Measurements from ENCODE around the gene SP8. TPM values are rescaled to one million over a fixed set of nuclear protein-coding genes. Genes with fewer than 3 reads are reported as not detected.

SP8 gene
- total and polyA plus RNA-seq, 2 experiments from 2014 or later, result not detected

GRCh38 chr7:20831956-20832355 is 45.3 kb upstream of the SP8 start:
- Histone ChIP-seq H3K27ac (no peak overlapping the region), H2AFZ (no peak overlapping the region), H3K36me3 (ENCODE audit: low read depth) (no peaks in the 10 kb centered on the region), H3K9ac (no peak overlapping the region), H3K4me2 (ENCODE audit: unreplicated experiment) (no peak overlapping the region), H3K4me1 (ENCODE audit: insufficient read depth) (no peaks in the 10 kb centered on the region), H3F3A (ENCODE audit: insufficient read depth) (no peaks in the 10 kb centered on the region), H4K20me1 (ENCODE audit: insufficient read depth) (no peaks in the 10 kb centered on the region), H3K9me3 (ENCODE audit: low read depth) (no peaks in the 10 kb centered on the region), H3K4me3 (no peak overlapping the region), H3K79me2 (ENCODE audit: insufficient read depth) (no peaks in the 10 kb centered on the region), H3K27me3 (replicated peaks; ENCODE audit: insufficient read depth) (no peaks in the 10 kb centered on the region), H3K9me2 (ENCODE audit: insufficient read depth) (no peaks in the 10 kb centered on the region)
- TF ChIP-seq EZH2 (IDR thresholded peaks at IDR 0.05; ENCODE audit: insufficient read depth, poor library complexity, severe bottlenecking) (no peak), EZH2phosphoT487 (IDR thresholded peaks at IDR 0.05; ENCODE audit: insufficient read depth, low read depth) (no peak)
- in situ Hi-C loops (cut with MboI), result no loop called here
- no peak for DNase-seq

- H3K4me2 ChIP-seq (ENCODE audit: unreplicated experiment), result no peak overlapping the region
- no peaks in the 10 kb centered on the region for H3K9me3 ChIP-seq (ENCODE audit: low read depth)
- no peak overlapping the region for H2AFZ ChIP-seq
- DNase-seq, result no peak
- no peak overlapping the region for H3K27ac ChIP-seq
- H3K79me2 ChIP-seq (ENCODE audit: insufficient read depth), result no peaks in the 10 kb centered on the region
- H3K9me2 ChIP-seq (ENCODE audit: insufficient read depth), result no peaks in the 10 kb centered on the region
- TF ChIP-seq EZH2phosphoT487 (IDR thresholded peaks at IDR 0.05; ENCODE audit: insufficient read depth, low read depth) (no peak), EZH2 (IDR thresholded peaks at IDR 0.05; ENCODE audit: insufficient read depth, poor library complexity, severe bottlenecking) (no peak)
- no peak overlapping the region for H3K9ac ChIP-seq
- no peaks in the 10 kb centered on the region for H3K27me3 ChIP-seq (replicated peaks; ENCODE audit: insufficient read depth)
- no peaks in the 10 kb centered on the region for H3F3A ChIP-seq (ENCODE audit: insufficient read depth)
- in situ Hi-C loops (cut with MboI), result no loop called here
- no peak overlapping the region for H3K4me3 ChIP-seq
- H4K20me1 ChIP-seq (ENCODE audit: insufficient read depth), result no peaks in the 10 kb centered on the region
- H3K4me1 ChIP-seq (ENCODE audit: insufficient read depth), result no peaks in the 10 kb centered on the region
- H3K36me3 ChIP-seq (ENCODE audit: low read depth), result no peaks in the 10 kb centered on the region
Observed at GRCh38 chr7:20831451-20831850, 44.8 kb upstream of the SP8 start.

GRCh38 chr7:20828947-20829346 is 42.3 kb upstream of the SP8 start:
- Histone ChIP-seq H3K9ac (no peak overlapping the region), H4K20me1 (ENCODE audit: insufficient read depth) (no peaks in the 10 kb centered on the region), H3K4me2 (ENCODE audit: unreplicated experiment) (no peak overlapping the region), H3K36me3 (ENCODE audit: low read depth) (no peaks in the 10 kb centered on the region), H3K4me1 (ENCODE audit: insufficient read depth) (no peaks in the 10 kb centered on the region), H3F3A (ENCODE audit: insufficient read depth) (no peaks in the 10 kb centered on the region), H3K9me2 (ENCODE audit: insufficient read depth) (no peaks in the 10 kb centered on the region), H2AFZ (no peak overlapping the region), H3K27me3 (replicated peaks; ENCODE audit: insufficient read depth) (no peaks in the 10 kb centered on the region), H3K27ac (no peak overlapping the region), H3K79me2 (ENCODE audit: insufficient read depth) (no peaks in the 10 kb centered on the region), H3K9me3 (ENCODE audit: low read depth) (no peaks in the 10 kb centered on the region), H3K4me3 (no peak overlapping the region)
- no peak for TF ChIP-seq EZH2 (IDR thresholded peaks at IDR 0.05; ENCODE audit: insufficient read depth, poor library complexity, severe bottlenecking)
- no peak for TF ChIP-seq EZH2phosphoT487 (IDR thresholded peaks at IDR 0.05; ENCODE audit: insufficient read depth, low read depth)
- DNase-seq, result no peak
- in situ Hi-C loops (cut with MboI), result no loop called here
- WGBS, 2 experiments (ENCODE audit: low coverage in 1 of 2, low lambda C conversion rate in 2 of 2, missing lambda C conversion rate in 2 of 2), result 23 to 28% methylated on average over 3 of the region's 3 CpGs

DNA sequence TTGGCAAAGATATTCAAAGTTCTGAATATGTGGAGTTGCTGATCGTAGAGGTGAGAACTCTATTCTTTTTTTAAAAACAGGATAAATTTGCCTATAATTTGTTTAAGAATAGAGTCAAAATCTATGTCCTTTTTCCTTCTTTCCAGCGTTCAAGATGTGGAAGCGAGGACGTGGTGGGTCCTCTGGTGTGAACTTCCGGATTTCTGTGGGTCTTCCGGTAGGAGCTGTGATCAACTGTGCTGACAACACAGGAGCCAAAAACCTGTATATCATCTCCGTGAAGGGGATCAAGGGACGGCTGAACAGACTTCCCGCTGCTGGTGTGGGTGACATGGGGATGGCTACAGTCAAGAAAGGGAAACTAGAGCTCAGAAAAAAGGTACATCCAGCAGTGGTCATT is 40.5 kb upstream of the SP8 start:
- H3K4me1 ChIP-seq (ENCODE audit: insufficient read depth), result no peaks in the 10 kb centered on the region
- H3K9ac ChIP-seq, result no peak overlapping the region
- no peak for DNase-seq
- no peaks in the 10 kb centered on the region for H4K20me1 ChIP-seq (ENCODE audit: insufficient read depth)
- H3K9me2 ChIP-seq (ENCODE audit: insufficient read depth), result no peaks in the 10 kb centered on the region
- no peaks in the 10 kb centered on the region for H3K36me3 ChIP-seq (ENCODE audit: low read depth)
- no peak for TF ChIP-seq EZH2 (IDR thresholded peaks at IDR 0.05; ENCODE audit: insufficient read depth, poor library complexity, severe bottlenecking)
- no peak for TF ChIP-seq EZH2phosphoT487 (IDR thresholded peaks at IDR 0.05; ENCODE audit: insufficient read depth, low read depth)
- no peak overlapping the region for H3K27ac ChIP-seq
- no peaks in the 10 kb centered on the region for H3K27me3 ChIP-seq (replicated peaks; ENCODE audit: insufficient read depth)
- H3K9me3 ChIP-seq (ENCODE audit: low read depth), result no peaks in the 10 kb centered on the region
- 11 to 13% methylated on average over 9 of the region's 9 CpGs for WGBS, 2 experiments (ENCODE audit: low coverage in 1 of 2, low lambda C conversion rate in 2 of 2, missing lambda C conversion rate in 2 of 2)
- no peaks in the 10 kb centered on the region for H3K79me2 ChIP-seq (ENCODE audit: insufficient read depth)
- no peak overlapping the region for H3K4me3 ChIP-seq
- H3F3A ChIP-seq (ENCODE audit: insufficient read depth), result no peaks in the 10 kb centered on the region
- no peak overlapping the region for H3K4me2 ChIP-seq (ENCODE audit: unreplicated experiment)
- in situ Hi-C loops (cut with MboI), result no loop called here
- H2AFZ ChIP-seq, result no peak overlapping the region

GRCh38 chr7:20826243-20826642 is 39.6 kb upstream of the SP8 start:
- TF ChIP-seq EZH2phosphoT487 (IDR thresholded peaks at IDR 0.05; ENCODE audit: insufficient read depth, low read depth) (no peak), EZH2 (IDR thresholded peaks at IDR 0.05; ENCODE audit: insufficient read depth, poor library complexity, severe bottlenecking) (no peak)
- Histone ChIP-seq H3F3A (ENCODE audit: insufficient read depth) (no peaks in the 10 kb centered on the region), H3K36me3 (ENCODE audit: low read depth) (no peaks in the 10 kb centered on the region), H3K79me2 (ENCODE audit: insufficient read depth) (no peaks in the 10 kb centered on the region), H3K4me1 (ENCODE audit: insufficient read depth) (no peaks in the 10 kb centered on the region), H3K4me3 (no peak overlapping the region), H3K9me2 (ENCODE audit: insufficient read depth) (no peaks in the 10 kb centered on the region), H2AFZ (no peak overlapping the region), H3K4me2 (ENCODE audit: unreplicated experiment) (no peak overlapping the region), H3K27me3 (replicated peaks; ENCODE audit: insufficient read depth) (no peaks in the 10 kb centered on the region), H3K9me3 (ENCODE audit: low read depth) (no peaks in the 10 kb centered on the region), H3K27ac (no peak overlapping the region), H3K9ac (no peak overlapping the region), H4K20me1 (ENCODE audit: insufficient read depth) (no peaks in the 10 kb centered on the region)
- no peak for DNase-seq
- WGBS, 2 experiments (ENCODE audit: low coverage in 1 of 2, low lambda C conversion rate in 2 of 2, missing lambda C conversion rate in 2 of 2), result 7 to 8% methylated on average over 3 of the region's 3 CpGs
- in situ Hi-C loops (cut with MboI), result no loop called here

All from GM23248 (cell line).